ENCODE measurements around the gene EIF2B4. TPM values are rescaled to one million over a fixed set of nuclear protein-coding genes. Genes with fewer than 3 reads are reported as not detected.

Gene EIF2B4
- total and polyA plus RNA-seq, 2 of the 13 experiments (the other 11 are each of a cell fraction or from before 2014, with no cell fraction given) = 91.5 to 96.4 TPM

- TF ChIP-seq, protein P1, sequence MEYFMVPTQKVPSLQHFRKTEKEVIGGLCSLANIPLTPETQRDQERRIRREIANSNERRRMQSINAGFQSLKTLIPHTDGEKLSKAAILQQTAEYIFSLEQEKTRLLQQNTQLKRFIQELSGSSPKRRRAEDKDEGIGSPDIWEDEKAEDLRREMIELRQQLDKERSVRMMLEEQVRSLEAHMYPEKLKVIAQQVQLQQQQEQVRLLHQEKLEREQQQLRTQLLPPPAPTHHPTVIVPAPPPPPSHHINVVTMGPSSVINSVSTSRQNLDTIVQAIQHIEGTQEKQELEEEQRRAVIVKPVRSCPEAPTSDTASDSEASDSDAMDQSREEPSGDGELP (IDR thresholded peaks at IDR 0.05; ENCODE audit: borderline replicate concordance, low read depth) = peak; percentile 90
- peak; percentile 55; the same call in 1 of the 2 replicates for TF ChIP-seq FOXC1 (CRISPR knock-in tag; IDR thresholded peaks at IDR 0.05; ENCODE audit: borderline replicate concordance)
- no peak for TF ChIP-seq EZH2 (conservative IDR thresholded peaks at IDR 0.05; ENCODE audit: low read depth, low read length)
- no peak for TF ChIP-seq ZNF839 (CRISPR knock-in tag; IDR thresholded peaks at IDR 0.05; ENCODE audit: borderline replicate concordance)
- 0 out of 2 replicates have a peak, but pooled peaks have one; percentile 44 for TF ChIP-seq ZHX1 (CRISPR knock-in tag; IDR thresholded peaks at IDR 0.05; ENCODE audit: low read depth)
- TF ChIP-seq ZNF282 (IDR thresholded peaks at IDR 0.05; ENCODE audit: partially characterized antibody) = no peak
- no peak for TF ChIP-seq RNF219 (CRISPR knock-in tag; IDR thresholded peaks at IDR 0.05)
- TF ChIP-seq ATF3 (CRISPR knock-in tag; IDR thresholded peaks at IDR 0.05) = no peak
- TF ChIP-seq NONO (IDR thresholded peaks at IDR 0.05) = no peak
- peak; percentile 40; the same call in 1 of the 2 replicates for TF ChIP-seq NONO (CRISPR knock-in tag; conservative IDR thresholded peaks at IDR 0.05)
- TF ChIP-seq TP53 (CRISPR knock-in tag; conservative IDR thresholded peaks at IDR 0.05) = no peak
- TF ChIP-seq HNRNPLL (IDR thresholded peaks at IDR 0.05; ENCODE audit: low read depth, low read length, poor library complexity, severe bottlenecking) = peak; percentile 70
- no peak for TF ChIP-seq HOXA7 (CRISPR knock-in tag; IDR thresholded peaks at IDR 0.05)
- peak; percentile 4; the same call in 1 of the 2 replicates for TF ChIP-seq THAP9 (CRISPR knock-in tag; IDR thresholded peaks at IDR 0.05; ENCODE audit: borderline replicate concordance)
- TF ChIP-seq ZC3H4 (CRISPR knock-in tag; IDR thresholded peaks at IDR 0.05; ENCODE audit: borderline replicate concordance) = peak; percentile 39; the same call in 1 of the 2 replicates
- no peak for TF ChIP-seq ASH2L (IDR thresholded peaks at IDR 0.05; ENCODE audit: insufficient read length, low read depth, low read length)
- no peak for TF ChIP-seq PAWR (CRISPR knock-in tag; IDR thresholded peaks at IDR 0.05; ENCODE audit: borderline replicate concordance)
- peak; percentile 85; the same call in 1 of the 2 replicates for TF ChIP-seq ZBTB38 (CRISPR knock-in tag; IDR thresholded peaks at IDR 0.05)
These were observed 10.7 kb upstream of the EIF2B4 start, which contains the start of gene ZNF513 (continued) for GRCh38 chr2:27380626-27381545.
